ENCODE data around the gene ST6GALNAC5.

The ST6GALNAC5 gene

GRCh38 chr1:77096496-77097255 lies 229.4 kb downstream of the ST6GALNAC5 start:
- TF ChIP-seq POLR2AphosphoS5 (IDR thresholded peaks at IDR 0.05; ENCODE audit: low read depth, low read length): no peak
- TF ChIP-seq FOXP2 (optimal IDR thresholded peaks at IDR 0.05; ENCODE audit: borderline replicate concordance, extremely low read depth, extremely low read length, insufficient read depth): no peak
- no peak for TF ChIP-seq SIN3A (IDR thresholded peaks at IDR 0.05; ENCODE audit: borderline replicate concordance, insufficient read depth, low read length)

GRCh38 chr1:77100875-77101274 lies 233.6 kb downstream of the ST6GALNAC5 start:
- TF ChIP-seq SIN3A (IDR thresholded peaks at IDR 0.05; ENCODE audit: borderline replicate concordance, insufficient read depth, low read length): no peak
- TF ChIP-seq POLR2AphosphoS5 (IDR thresholded peaks at IDR 0.05; ENCODE audit: low read depth, low read length): no peak
- no peak for TF ChIP-seq REST (IDR thresholded peaks at IDR 0.05; ENCODE audit: insufficient read depth in 1 of 2, low read depth in 2 of 2, low read length in 2 of 2)
- no peak for TF ChIP-seq TAF1 (IDR thresholded peaks at IDR 0.05; ENCODE audit: borderline replicate concordance, insufficient read depth, low read length)

- no peak for TF ChIP-seq TAF1 (IDR thresholded peaks at IDR 0.05; ENCODE audit: borderline replicate concordance, insufficient read depth, low read length)
- TF ChIP-seq FOXP2 (optimal IDR thresholded peaks at IDR 0.05; ENCODE audit: borderline replicate concordance, extremely low read depth, extremely low read length, insufficient read depth): no peak
- no peak for TF ChIP-seq POLR2AphosphoS5 (IDR thresholded peaks at IDR 0.05; ENCODE audit: low read depth, low read length)
- no peak for TF ChIP-seq REST (IDR thresholded peaks at IDR 0.05; ENCODE audit: insufficient read depth in 1 of 2, low read depth in 2 of 2, low read length in 2 of 2)
- no peak for TF ChIP-seq SIN3A (IDR thresholded peaks at IDR 0.05; ENCODE audit: borderline replicate concordance, insufficient read depth, low read length)
Observed at GRCh38 chr1:77103486-77103885, 236.2 kb downstream of the ST6GALNAC5 start.

GRCh38 chr1:77104672-77105071 lies 237.4 kb downstream of the ST6GALNAC5 start:
- TF ChIP-seq REST (IDR thresholded peaks at IDR 0.05; ENCODE audit: insufficient read depth in 1 of 2, low read depth in 2 of 2, low read length in 2 of 2) (no peak), TAF1 (IDR thresholded peaks at IDR 0.05; ENCODE audit: borderline replicate concordance, insufficient read depth, low read length) (no peak), SIN3A (IDR thresholded peaks at IDR 0.05; ENCODE audit: borderline replicate concordance, insufficient read depth, low read length) (no peak), POLR2AphosphoS5 (IDR thresholded peaks at IDR 0.05; ENCODE audit: low read depth, low read length) (no peak), FOXP2 (optimal IDR thresholded peaks at IDR 0.05; ENCODE audit: borderline replicate concordance, extremely low read depth, extremely low read length, insufficient read depth) (no peak)
